Cardiac muscle cell (in vitro differentiated cells and primary cell): ENCODE results near the gene SLC43A3. TPM values are rescaled to one million over a fixed set of nuclear protein-coding genes. Genes with fewer than 3 reads are reported as not detected.
"Not testable (repeated sequence)": the region's sequence is repeated elsewhere in the genome, so short reads cannot be mapped to it uniquely, and the experiment has no call there.

Experiments
- DNase-seq, 2 donors: peaks; one replicate each; pipeline versions ENCODE4 v3.0.0 to v3.0.0-alpha.2; 2010 to 2017; ENCODE audit warnings: low read depth in 1 of 2, low spot score in 1 of 2
- H3K27ac ChIP-seq: fragments of 200-600 bp; sonication (generic); 2 replicates; pipeline ENCODE4 v1.5.1; 2016
- H3K27me3 ChIP-seq: fragments of 200-600 bp; sonication (generic); 2 replicates; pipeline ENCODE4 v1.6.0; 2016; ENCODE audit warnings: control low read depth
- H3K36me3 ChIP-seq: fragments of 200-600 bp; sonication (generic); 2 replicates; pipeline ENCODE4 v1.5.1; 2016; ENCODE audit warnings: control low read depth
- H3K4me1 ChIP-seq: fragments of 200-600 bp; sonication (generic); 2 replicates; pipeline ENCODE4 v1.8.1; 2017; ENCODE audit warnings: low read depth, mild to moderate bottlenecking, mixed run types
- H3K4me3 ChIP-seq: fragments of 200-600 bp; sonication (generic); 2 replicates; pipeline ENCODE4 v1.5.1; 2016; ENCODE audit warnings: mild to moderate bottlenecking
- H3K9me3 ChIP-seq: fragments of 200-600 bp; sonication (generic); 2 replicates; pipeline ENCODE4 v1.5.1; 2017; ENCODE audit warnings: low read depth, mild to moderate bottlenecking, control low read depth
- polyA plus RNA-seq: library from polyadenylated mRNA; unstranded; fragments of >200 nt; fragmentation: Nextera tagmentation; extraction: Ambion mirVana; gene quantifications from 2 replicates; pipeline ENCODE4 v1.2.1, GENCODE V29; 2016
- total RNA-seq: library from RNA; depleted of rRNA; stranded (reverse); fragments of >200 nt; gene quantifications from 2 replicates; pipeline ENCODE4 v1.2.3, GENCODE V29; 2016
- TF ChIP-seq, protein P1 (sequence below): IDR thresholded peaks from 2 replicates; pipeline ENCODE4 v1.5.1; 2012; ENCODE audit warnings: low read depth, mild to moderate bottlenecking, low read length

Gene SLC43A3
- total and polyA plus RNA-seq, 2 experiments from 2014 or later, result 1.7 to 6.8 TPM

DNA sequence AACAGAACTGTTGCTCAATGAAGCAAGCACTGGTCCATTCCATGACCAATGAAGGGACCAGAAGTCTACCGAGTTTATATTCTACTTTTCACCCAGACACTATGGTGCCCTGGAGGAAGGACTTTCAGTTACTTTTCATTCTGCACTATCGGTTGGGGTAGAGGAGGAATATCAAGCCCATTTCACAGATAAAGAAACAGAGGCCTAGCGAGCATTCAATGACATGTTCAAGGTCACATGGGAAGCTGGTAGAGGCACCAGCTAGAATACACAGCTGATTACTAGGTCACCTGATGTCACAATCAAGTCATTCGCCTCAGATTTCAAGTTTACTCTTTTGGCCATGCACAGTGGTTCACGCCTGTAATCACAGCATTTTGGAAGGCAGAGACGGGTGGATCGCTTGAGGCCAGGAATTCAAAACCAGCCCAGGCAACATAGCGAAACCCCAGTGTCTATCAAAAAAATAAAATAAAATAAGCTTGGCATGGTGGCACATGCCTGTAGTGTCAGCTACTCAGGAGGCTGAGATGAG, 18.9 kb downstream of the SLC43A3 start:
- no peaks in the 10 kb centered on the region for H3K27me3 ChIP-seq
- no peak for DNase-seq
- no peak overlapping the region for H3K4me3 ChIP-seq
- H3K9me3 ChIP-seq, result no peaks in the 10 kb centered on the region
- TF ChIP-seq, protein P1, sequence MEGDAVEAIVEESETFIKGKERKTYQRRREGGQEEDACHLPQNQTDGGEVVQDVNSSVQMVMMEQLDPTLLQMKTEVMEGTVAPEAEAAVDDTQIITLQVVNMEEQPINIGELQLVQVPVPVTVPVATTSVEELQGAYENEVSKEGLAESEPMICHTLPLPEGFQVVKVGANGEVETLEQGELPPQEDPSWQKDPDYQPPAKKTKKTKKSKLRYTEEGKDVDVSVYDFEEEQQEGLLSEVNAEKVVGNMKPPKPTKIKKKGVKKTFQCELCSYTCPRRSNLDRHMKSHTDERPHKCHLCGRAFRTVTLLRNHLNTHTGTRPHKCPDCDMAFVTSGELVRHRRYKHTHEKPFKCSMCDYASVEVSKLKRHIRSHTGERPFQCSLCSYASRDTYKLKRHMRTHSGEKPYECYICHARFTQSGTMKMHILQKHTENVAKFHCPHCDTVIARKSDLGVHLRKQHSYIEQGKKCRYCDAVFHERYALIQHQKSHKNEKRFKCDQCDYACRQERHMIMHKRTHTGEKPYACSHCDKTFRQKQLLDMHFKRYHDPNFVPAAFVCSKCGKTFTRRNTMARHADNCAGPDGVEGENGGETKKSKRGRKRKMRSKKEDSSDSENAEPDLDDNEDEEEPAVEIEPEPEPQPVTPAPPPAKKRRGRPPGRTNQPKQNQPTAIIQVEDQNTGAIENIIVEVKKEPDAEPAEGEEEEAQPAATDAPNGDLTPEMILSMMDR, result no peak
- H3K36me3 ChIP-seq, result no peaks in the 10 kb centered on the region
- no peaks in the 10 kb centered on the region for H3K4me1 ChIP-seq
- no peak overlapping the region for H3K27ac ChIP-seq

DNA sequence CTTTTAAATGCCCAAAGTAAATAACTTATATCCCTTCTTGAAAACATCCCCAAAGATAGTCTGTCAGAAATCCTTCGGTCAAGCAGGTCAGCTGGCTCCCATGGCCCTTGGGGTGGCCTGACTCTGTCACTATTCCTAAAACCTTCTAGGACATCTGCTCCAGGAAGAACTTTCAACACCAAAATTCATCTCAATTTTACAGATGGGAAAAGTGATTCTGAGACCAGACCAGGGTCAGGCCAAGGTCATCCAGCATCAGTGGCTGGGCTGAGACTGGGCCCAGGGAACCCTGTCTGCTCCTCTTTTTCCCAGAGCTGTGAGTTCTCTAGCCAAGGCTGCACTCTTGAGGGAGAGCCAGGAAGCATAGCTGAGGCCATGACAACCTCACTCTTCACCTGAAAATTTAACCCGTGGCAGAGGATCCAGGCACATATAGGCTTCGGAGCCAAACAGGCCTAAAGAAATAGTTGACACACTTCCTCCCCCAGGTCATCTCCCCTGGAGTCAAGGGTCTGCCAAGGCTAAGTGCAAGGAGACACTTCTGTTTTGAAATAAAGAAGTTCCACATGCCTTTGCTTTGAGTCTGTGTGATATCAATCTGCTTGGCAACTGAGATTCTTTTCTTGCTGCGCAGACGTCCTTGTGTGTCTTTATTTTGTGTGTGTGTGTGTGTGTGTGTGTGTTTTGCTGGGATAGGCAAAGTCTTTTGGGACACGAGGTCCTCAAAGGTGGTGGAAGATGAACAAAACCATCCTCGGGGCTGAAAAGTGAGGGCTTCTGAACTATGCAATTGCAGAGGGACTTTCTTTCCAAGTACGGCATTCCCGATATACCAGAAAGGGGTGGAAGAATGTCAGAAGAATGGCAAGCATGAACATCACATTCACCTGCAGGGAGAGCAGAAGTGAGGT, 19.7 kb downstream of the SLC43A3 start:
- Histone ChIP-seq H3K27me3 (no peaks in the 10 kb centered on the region), H3K27ac (no peak overlapping the region), H3K4me3 (no peak overlapping the region), H3K9me3 (no peaks in the 10 kb centered on the region), H3K4me1 (no peaks in the 10 kb centered on the region), H3K36me3 (no peaks in the 10 kb centered on the region)
- TF ChIP-seq, protein P1, result no peak
- no peak for DNase-seq

DNA sequence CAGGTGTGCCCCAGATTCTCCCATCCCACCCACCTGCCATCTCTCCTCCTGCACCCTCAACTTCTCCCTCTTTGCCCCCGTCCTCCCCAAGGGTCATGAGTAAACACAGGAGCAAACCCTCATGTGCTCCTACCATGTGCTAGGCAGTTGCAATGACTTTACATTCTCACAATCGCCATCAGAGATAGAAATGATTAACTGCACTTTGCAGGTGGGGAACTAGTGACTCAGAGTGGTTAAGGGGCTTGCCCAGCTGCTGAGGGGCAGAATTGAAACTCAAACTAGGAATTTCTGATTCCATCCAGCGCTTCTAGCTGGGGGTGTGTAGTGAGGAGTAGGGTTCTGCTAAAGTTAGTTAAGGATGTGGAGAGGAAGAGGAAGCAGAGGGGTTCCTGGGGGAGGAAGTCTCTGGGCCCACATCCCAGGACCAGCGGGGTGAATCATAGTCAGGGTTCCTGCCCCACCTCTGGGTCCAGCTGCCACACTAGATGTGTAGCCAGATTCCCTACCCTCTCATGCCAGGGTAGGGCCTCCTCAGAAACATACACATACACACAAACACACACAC, 20.5 kb downstream of the SLC43A3 start:
- Histone ChIP-seq H3K27me3 (no peaks in the 10 kb centered on the region), H3K27ac (no peak overlapping the region), H3K4me1 (no peaks in the 10 kb centered on the region), H3K9me3 (no peaks in the 10 kb centered on the region), H3K36me3 (no peaks in the 10 kb centered on the region), H3K4me3 (no peak overlapping the region)
- TF ChIP-seq, protein P1, result no peak
- DNase-seq, result no peak

DNA sequence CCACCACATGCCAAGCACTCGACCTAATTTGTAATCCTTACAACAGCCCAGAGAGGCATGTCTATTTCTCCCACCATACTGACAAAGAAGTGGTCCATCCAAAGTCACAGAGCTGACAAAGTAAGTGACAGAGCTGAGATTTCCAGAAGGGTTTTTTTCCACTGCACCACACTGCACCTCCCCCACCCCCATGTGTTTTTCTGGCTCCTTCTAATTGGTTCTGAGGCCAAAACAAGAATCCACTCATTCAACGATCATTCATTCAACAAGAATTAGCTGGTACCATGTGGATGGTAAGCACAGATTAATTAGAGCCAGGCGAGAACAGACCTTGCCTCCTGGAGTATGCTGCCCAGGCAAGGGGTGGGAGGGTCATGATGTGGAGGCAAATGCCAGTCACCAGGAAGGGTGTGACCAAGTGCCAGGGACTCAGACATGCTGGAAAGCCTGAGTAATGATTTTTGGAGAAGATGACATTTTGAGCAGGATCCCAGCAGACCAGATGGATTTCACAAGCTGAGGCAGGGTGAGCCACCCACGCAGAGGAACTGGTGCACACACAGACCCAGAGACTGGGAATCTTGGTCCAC, 21.6 kb downstream of the SLC43A3 start:
- TF ChIP-seq, protein P1, result no peak
- no peaks in the 10 kb centered on the region for H3K27me3 ChIP-seq
- no peaks in the 10 kb centered on the region for H3K36me3 ChIP-seq
- DNase-seq, result no peak
- H3K27ac ChIP-seq, result no peak overlapping the region
- no peaks in the 10 kb centered on the region for H3K4me1 ChIP-seq
- H3K4me3 ChIP-seq, result no peak overlapping the region
- H3K9me3 ChIP-seq, result no peaks in the 10 kb centered on the region

DNA sequence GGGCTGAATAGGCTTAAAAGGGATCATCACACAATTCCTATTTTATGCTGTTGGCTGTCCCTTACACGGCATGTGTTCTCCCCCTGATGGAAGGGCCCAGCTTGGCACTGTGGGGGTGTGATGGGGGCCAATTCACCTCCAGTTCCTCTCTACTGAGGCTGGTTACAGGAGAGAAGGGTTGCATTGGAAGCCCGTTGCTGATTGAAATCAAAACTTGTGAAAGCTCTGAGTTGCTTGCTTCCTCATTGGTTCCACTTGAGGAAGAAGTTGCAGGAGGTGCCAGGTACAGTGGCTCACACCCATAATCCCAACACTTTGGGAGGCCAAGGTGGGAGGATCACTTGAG, 23.1 kb downstream of the SLC43A3 start:
- TF ChIP-seq, protein P1, result no peak
- Histone ChIP-seq H3K27me3 (no peaks in the 10 kb centered on the region), H3K27ac (no peak overlapping the region), H3K36me3 (no peaks in the 10 kb centered on the region), H3K9me3 (no peaks in the 10 kb centered on the region), H3K4me3 (no peak overlapping the region), H3K4me1 (no peaks in the 10 kb centered on the region)
- no peak for DNase-seq

DNA sequence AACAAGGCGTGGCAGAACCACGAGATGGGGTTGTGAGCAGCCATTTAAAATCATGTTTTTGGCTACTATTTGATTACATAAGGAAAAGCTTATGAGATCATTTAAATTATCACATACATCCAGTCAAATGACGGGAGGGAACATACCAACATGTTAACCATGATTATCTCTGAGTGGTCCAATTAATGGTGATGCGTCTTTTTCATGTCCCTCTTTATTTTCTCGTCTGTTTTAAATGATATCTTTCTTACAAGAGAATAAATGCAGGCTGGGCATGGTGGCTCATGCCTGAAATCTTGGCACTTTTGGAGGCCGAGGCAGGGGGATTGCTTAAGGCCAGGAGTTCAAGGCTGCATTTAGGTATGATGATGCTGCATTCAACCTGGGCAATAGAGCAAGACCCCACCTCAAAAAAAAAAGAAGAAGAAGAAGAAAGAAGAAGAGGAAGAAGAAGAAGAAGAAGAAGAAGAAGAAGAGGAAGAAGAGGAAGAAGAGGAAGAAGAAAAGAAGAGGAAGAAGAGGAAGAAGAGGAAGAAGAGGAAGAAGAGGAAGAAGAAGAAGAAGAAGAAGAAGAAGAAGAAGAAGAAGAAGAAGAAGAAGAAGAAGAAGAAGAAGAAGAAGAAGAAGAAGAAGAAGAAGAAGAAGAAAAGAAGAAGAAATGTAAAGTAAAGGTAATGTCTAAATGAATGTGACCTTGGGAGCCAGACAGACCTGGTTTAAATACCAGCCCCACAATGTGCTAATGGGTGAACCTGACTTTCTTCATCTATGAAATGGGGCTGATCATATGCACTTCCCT, 23.7 kb downstream of the SLC43A3 start:
- H3K27me3 ChIP-seq, H3K36me3 ChIP-seq, H3K9me3 ChIP-seq, H3K4me1 ChIP-seq, H3K4me3 ChIP-seq, DNase-seq, H3K27ac ChIP-seq: not testable (repeated sequence)
